Measurements from ENCODE around the gene ABHD6. TPM values are rescaled to one million over a fixed set of nuclear protein-coding genes. Genes with fewer than 3 reads are reported as not detected.

Gene ABHD6
- total and polyA plus RNA-seq, 9 of the 15 experiments (the other 6 are each of a cell fraction or from before 2014, with no cell fraction given): 0.53 to 3.6 (median 2.5) TPM

GRCh38 chr3:58305882-58306711, 68.5 kb downstream of the ABHD6 start, which contains the start of the genes HTD2 and RPP14 (continued):
- no peak for TF ChIP-seq FOXP4 (CRISPR knock-in tag; IDR thresholded peaks at IDR 0.05; ENCODE audit: borderline replicate concordance)
- TF ChIP-seq TARDBP (IDR thresholded peaks at IDR 0.05): no peak
- TF ChIP-seq, protein P1, sequence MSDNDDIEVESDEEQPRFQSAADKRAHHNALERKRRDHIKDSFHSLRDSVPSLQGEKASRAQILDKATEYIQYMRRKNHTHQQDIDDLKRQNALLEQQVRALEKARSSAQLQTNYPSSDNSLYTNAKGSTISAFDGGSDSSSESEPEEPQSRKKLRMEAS (CRISPR knock-in tag; IDR thresholded peaks at IDR 0.05): peak; percentile 65
- no peak for TF ChIP-seq ELK1 (CRISPR knock-in tag; IDR thresholded peaks at IDR 0.05)
- no peak for TF ChIP-seq BRF1 (IDR thresholded peaks at IDR 0.05; ENCODE audit: borderline replicate concordance, extremely low read depth, insufficient read length)
- TF ChIP-seq, protein P2, sequence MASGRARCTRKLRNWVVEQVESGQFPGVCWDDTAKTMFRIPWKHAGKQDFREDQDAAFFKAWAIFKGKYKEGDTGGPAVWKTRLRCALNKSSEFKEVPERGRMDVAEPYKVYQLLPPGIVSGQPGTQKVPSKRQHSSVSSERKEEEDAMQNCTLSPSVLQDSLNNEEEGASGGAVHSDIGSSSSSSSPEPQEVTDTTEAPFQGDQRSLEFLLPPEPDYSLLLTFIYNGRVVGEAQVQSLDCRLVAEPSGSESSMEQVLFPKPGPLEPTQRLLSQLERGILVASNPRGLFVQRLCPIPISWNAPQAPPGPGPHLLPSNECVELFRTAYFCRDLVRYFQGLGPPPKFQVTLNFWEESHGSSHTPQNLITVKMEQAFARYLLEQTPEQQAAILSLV (tag; IDR thresholded peaks at IDR 0.05): no peak
- TF ChIP-seq RNF2 (IDR thresholded peaks at IDR 0.05): no peak
- peak; percentile 76; the same call in 1 of the 2 replicates for TF ChIP-seq SP1 (CRISPR knock-in tag; IDR thresholded peaks at IDR 0.05)
- peak; percentile 94 for TF ChIP-seq MTA1 (IDR thresholded peaks at IDR 0.05; ENCODE audit: borderline replicate concordance)
- TF ChIP-seq PYGO2 (tag; IDR thresholded peaks at IDR 0.05): no peak
- no peak for TF ChIP-seq ELF4 (CRISPR knock-in tag; IDR thresholded peaks at IDR 0.05)
- peak; percentile 26 to 28 for TF ChIP-seq E2F6 (IDR thresholded peaks at IDR 0.05; ENCODE audit: borderline replicate concordance in 1 of 2, extremely low read depth in 1 of 2, insufficient read depth in 1 of 2, insufficient read length in 1 of 2, low read depth in 1 of 2, low read length in 1 of 2, poor library complexity in 1 of 2, severe bottlenecking in 1 of 2)
- TF ChIP-seq, protein P3, sequence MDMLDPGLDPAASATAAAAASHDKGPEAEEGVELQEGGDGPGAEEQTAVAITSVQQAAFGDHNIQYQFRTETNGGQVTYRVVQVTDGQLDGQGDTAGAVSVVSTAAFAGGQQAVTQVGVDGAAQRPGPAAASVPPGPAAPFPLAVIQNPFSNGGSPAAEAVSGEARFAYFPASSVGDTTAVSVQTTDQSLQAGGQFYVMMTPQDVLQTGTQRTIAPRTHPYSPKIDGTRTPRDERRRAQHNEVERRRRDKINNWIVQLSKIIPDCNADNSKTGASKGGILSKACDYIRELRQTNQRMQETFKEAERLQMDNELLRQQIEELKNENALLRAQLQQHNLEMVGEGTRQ (CRISPR knock-in tag; IDR thresholded peaks at IDR 0.05): no peak
- TF ChIP-seq TCF7 (IDR thresholded peaks at IDR 0.05; ENCODE audit: borderline replicate concordance): 0 out of 2 replicates have a peak, but pooled peaks have one; percentile 17
- TF ChIP-seq FOXA3 (CRISPR knock-in tag; conservative IDR thresholded peaks at IDR 0.05 in 1 of 2, IDR thresholded peaks at IDR 0.05 in 1 of 2): no peak

All from K562 (cell line).